ENCODE measurements around the gene TMEM25.
A peak's percentile ranks its signal among the peaks of the same experiment; 100 is the strongest.
"Not testable (repeated sequence)": the region's sequence is repeated elsewhere in the genome, so short reads cannot be mapped to it uniquely, and the experiment has no call there.

The TMEM25 gene

DNA sequence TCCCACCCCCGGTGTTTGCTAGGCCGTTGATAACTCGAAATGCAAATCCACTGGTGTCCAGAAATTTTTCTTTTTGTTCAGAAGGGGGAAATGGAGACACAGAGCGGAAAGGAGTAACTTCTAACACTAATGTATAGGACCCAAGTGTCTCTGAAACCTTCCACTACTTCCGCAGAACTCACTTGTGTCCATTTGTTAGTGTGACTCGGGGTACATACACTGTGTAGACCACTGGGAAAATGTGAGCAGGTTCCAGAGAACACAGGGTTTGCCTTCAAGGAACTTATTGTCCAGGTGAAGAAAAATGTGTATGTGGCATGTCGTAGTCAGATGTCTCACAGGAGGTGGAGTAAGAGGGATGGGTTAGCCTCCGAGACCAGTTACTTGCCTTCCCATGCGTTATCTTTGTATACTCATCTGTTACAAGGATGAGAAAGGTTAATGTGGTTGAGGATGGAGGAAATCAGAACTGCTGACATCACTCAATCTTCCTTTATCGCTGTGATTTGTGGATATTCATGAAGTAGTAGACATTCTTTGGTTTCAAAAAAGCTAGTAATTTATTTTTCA lies 42.1 kb downstream of the TMEM25 start:
- peaks cover 31% of the 10 kb centered on the region for H4K20me1 ChIP-seq (ENCODE audit: insufficient read depth, low read length)

DNA sequence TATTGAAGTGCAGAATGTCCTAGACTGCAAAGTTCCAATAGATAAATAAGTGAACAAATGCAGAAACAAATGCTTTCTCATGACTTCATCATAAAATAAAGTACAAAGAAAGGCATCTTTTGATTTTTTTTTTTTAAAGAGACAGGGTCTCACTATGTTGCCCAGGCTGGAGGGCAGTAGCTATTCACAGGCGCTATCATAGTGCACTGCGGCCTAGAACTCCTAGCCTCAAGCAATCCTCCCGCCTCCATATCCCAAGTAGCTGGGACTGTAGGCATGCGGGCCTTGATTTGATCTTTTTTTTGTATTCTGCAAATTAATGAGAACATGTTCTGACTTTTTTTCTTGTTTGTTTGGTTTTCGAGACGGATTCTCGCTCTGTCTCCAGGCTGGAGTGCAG lies 43.6 kb downstream of the TMEM25 start:
- peaks cover 13% of the 10 kb centered on the region for H3K36me3 ChIP-seq (ENCODE audit: insufficient read depth, low read length)
- TF ChIP-seq EZH2 (IDR thresholded peaks at IDR 0.05; ENCODE audit: borderline replicate concordance, low read depth, low read length, severe bottlenecking): no peak
- TF ChIP-seq, protein P1, sequence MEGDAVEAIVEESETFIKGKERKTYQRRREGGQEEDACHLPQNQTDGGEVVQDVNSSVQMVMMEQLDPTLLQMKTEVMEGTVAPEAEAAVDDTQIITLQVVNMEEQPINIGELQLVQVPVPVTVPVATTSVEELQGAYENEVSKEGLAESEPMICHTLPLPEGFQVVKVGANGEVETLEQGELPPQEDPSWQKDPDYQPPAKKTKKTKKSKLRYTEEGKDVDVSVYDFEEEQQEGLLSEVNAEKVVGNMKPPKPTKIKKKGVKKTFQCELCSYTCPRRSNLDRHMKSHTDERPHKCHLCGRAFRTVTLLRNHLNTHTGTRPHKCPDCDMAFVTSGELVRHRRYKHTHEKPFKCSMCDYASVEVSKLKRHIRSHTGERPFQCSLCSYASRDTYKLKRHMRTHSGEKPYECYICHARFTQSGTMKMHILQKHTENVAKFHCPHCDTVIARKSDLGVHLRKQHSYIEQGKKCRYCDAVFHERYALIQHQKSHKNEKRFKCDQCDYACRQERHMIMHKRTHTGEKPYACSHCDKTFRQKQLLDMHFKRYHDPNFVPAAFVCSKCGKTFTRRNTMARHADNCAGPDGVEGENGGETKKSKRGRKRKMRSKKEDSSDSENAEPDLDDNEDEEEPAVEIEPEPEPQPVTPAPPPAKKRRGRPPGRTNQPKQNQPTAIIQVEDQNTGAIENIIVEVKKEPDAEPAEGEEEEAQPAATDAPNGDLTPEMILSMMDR (IDR thresholded peaks at IDR 0.05; ENCODE audit: borderline replicate concordance, extremely low read depth, low read length, poor library complexity, severe bottlenecking): no peak

More for the DNA sequence above, 42.1 kb downstream of the TMEM25 start:
- H3K4me1 ChIP-seq (ENCODE audit: insufficient read depth, low read length): peaks cover 33% of the 10 kb centered on the region
- TF ChIP-seq, protein P1 (IDR thresholded peaks at IDR 0.05; ENCODE audit: borderline replicate concordance, extremely low read depth, low read length, poor library complexity, severe bottlenecking): no peak
- TF ChIP-seq EZH2 (IDR thresholded peaks at IDR 0.05; ENCODE audit: borderline replicate concordance, low read depth, low read length, severe bottlenecking): no peak
- H2AFZ ChIP-seq (ENCODE audit: low read depth, low read length): peak overlapping the region; percentile 99
- no peaks in the 10 kb centered on the region for H3K27me3 ChIP-seq (ENCODE audit: insufficient read depth, low read length, poor library complexity)
- peaks cover 68% of the 10 kb centered on the region for H3K79me2 ChIP-seq (ENCODE audit: insufficient read depth, low read length)
- peak overlapping the region; percentile 79 to 96 for H3K4me3 ChIP-seq (ENCODE audit: low read depth in 1 of 2, low read length in 2 of 2)
- DNase-seq: peak; percentile 23
- H3K9me3 ChIP-seq (ENCODE audit: insufficient read depth, low read length, severe bottlenecking): no peaks in the 10 kb centered on the region
- peak overlapping the region; percentile 93 for H3K27ac ChIP-seq (ENCODE audit: low read length)
- peak overlapping the region; percentile 98 for H3K9ac ChIP-seq (ENCODE audit: low read depth, low read length)
- peak overlapping the region; percentile 76 for H3K4me2 ChIP-seq (ENCODE audit: insufficient read depth, low read length)
- ATAC-seq (ENCODE audit: insufficient read depth, low read depth): peak; percentile 49
- H3K36me3 ChIP-seq (ENCODE audit: insufficient read depth, low read length): peaks cover 13% of the 10 kb centered on the region

DNA sequence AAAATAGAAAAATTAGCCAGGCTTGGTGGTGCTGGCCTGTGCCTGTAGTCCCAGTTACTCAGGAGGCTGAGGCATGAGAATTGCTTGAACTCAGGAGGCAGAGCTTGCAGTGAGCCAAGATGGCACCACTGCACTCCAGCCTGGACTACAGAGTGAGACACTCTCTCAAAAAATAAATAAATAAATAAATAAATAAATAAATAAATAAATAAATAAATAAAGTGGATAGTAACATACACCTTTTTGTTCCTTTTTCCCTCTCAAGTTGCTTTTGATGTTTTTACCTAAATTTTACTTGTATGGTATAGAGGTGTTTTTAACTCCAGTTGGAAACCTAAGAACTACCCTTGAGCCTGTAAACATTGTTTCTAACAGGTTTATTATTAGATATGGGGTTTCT lies 47.0 kb downstream of the TMEM25 start:
- not testable (repeated sequence) for H3K27me3 ChIP-seq (ENCODE audit: insufficient read depth, low read length, poor library complexity); ATAC-seq (ENCODE audit: insufficient read depth, low read depth); H2AFZ ChIP-seq (ENCODE audit: low read depth, low read length); DNase-seq; H3K9me3 ChIP-seq (ENCODE audit: insufficient read depth, low read length, severe bottlenecking); H3K9ac ChIP-seq (ENCODE audit: low read depth, low read length); H3K4me2 ChIP-seq (ENCODE audit: insufficient read depth, low read length); H3K27ac ChIP-seq (ENCODE audit: low read length); H3K4me3 ChIP-seq (ENCODE audit: low read depth in 1 of 2, low read length in 2 of 2)
- Histone ChIP-seq H4K20me1 (ENCODE audit: insufficient read depth, low read length) (peaks cover 50% of the 10 kb centered on the region), H3K36me3 (ENCODE audit: insufficient read depth, low read length) (peaks cover 33% of the 10 kb centered on the region), H3K79me2 (ENCODE audit: insufficient read depth, low read length) (peaks cover 90% of the 10 kb centered on the region), H3K4me1 (ENCODE audit: insufficient read depth, low read length) (peaks cover 23% of the 10 kb centered on the region)

More for the DNA sequence above, 43.6 kb downstream of the TMEM25 start:
- H3K4me1 ChIP-seq (ENCODE audit: insufficient read depth, low read length): peaks cover 33% of the 10 kb centered on the region
- peaks cover 81% of the 10 kb centered on the region for H3K79me2 ChIP-seq (ENCODE audit: insufficient read depth, low read length)
- no peaks in the 10 kb centered on the region for H3K27me3 ChIP-seq (ENCODE audit: insufficient read depth, low read length, poor library complexity)
- peak overlapping the region; percentile 76; the same call in 1 of the 2 replicates for H3K4me2 ChIP-seq (ENCODE audit: insufficient read depth, low read length)
- peak overlapping the region in 1 of 2 experiments; percentile 16; a peak in 1 of 4 replicates for H3K4me3 ChIP-seq (ENCODE audit: low read depth in 1 of 2, low read length in 2 of 2)
- no peak overlapping the region for H2AFZ ChIP-seq (ENCODE audit: low read depth, low read length)
- ATAC-seq (ENCODE audit: insufficient read depth, low read depth) (no peak), DNase-seq (no peak)
- no peak overlapping the region for H3K27ac ChIP-seq (ENCODE audit: low read length)
- no peak overlapping the region for H3K9ac ChIP-seq (ENCODE audit: low read depth, low read length)
- no peaks in the 10 kb centered on the region for H3K9me3 ChIP-seq (ENCODE audit: insufficient read depth, low read length, severe bottlenecking)
- peaks cover 35% of the 10 kb centered on the region for H4K20me1 ChIP-seq (ENCODE audit: insufficient read depth, low read length)

DNA sequence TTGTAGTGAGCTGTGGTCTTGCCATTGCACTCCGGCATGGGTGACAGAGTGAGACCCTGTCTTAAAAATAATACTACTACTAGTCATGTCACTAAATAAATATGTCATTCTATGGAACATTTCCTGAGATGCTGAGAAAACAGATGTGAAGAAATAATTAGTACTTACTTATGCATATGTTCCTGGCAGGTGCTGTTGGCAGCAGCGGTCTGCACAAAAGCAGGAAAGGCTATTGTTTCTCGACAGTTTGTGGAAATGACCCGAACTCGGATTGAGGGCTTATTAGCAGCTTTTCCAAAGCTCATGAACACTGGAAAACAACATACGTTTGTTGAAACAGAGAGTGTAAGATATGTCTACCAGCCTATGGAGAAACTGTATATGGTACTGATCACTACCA lies 50.1 kb downstream of the TMEM25 start:
- no peak for TF ChIP-seq EZH2 (IDR thresholded peaks at IDR 0.05; ENCODE audit: borderline replicate concordance, low read depth, low read length, severe bottlenecking)
- TF ChIP-seq, protein P1 (IDR thresholded peaks at IDR 0.05; ENCODE audit: borderline replicate concordance, extremely low read depth, low read length, poor library complexity, severe bottlenecking): no peak
- Histone ChIP-seq H3K79me2 (ENCODE audit: insufficient read depth, low read length) (peaks cover 59% of the 10 kb centered on the region), H3K9me3 (ENCODE audit: insufficient read depth, low read length, severe bottlenecking) (no peaks in the 10 kb centered on the region), H3K4me2 (ENCODE audit: insufficient read depth, low read length) (no peak overlapping the region), H2AFZ (ENCODE audit: low read depth, low read length) (no peak overlapping the region), H3K9ac (ENCODE audit: low read depth, low read length) (no peak overlapping the region), H4K20me1 (ENCODE audit: insufficient read depth, low read length) (peaks cover 39% of the 10 kb centered on the region; the same call in 1 of the 2 replicates), H3K36me3 (ENCODE audit: insufficient read depth, low read length) (peaks cover 63% of the 10 kb centered on the region), H3K27me3 (ENCODE audit: insufficient read depth, low read length, poor library complexity) (no peaks in the 10 kb centered on the region), H3K27ac (ENCODE audit: low read length) (no peak overlapping the region), H3K4me3 (ENCODE audit: low read depth in 1 of 2, low read length in 2 of 2) (no peak overlapping the region), H3K4me1 (ENCODE audit: insufficient read depth, low read length) (no peaks in the 10 kb centered on the region)
- DNase-seq (no peak), ATAC-seq (ENCODE audit: insufficient read depth, low read depth) (no peak)

All from DND-41 (cell line).